Activated CD4-positive, alpha-beta T cell treated with anti-CD3 and anti-CD28 coated beads, Interleukin-2, amount 10 ng/mL, durations not matched to agents 24 days and 14 days (primary cell): ENCODE data around the gene OCEL1. TPM values are rescaled to one million over a fixed set of nuclear protein-coding genes. Genes with fewer than 3 reads are reported as not detected.

Source experiments
- DNase-seq: peaks from one replicate; pipeline ENCODE4 v3.0.0; 2022
- H3K27ac Mint-ChIP-seq: one replicate; pipeline ENCODE4 v1.8.0; 2022; ENCODE audit warnings: mild to moderate bottlenecking, mixed read lengths
- H3K27me3 Mint-ChIP-seq: one replicate; pipeline ENCODE4 v1.8.0; 2022; ENCODE audit warnings: mixed read lengths
- H3K36me3 Mint-ChIP-seq: one replicate; pipeline ENCODE4 v1.8.0; 2022; ENCODE audit warnings: low read depth, mild to moderate bottlenecking, mixed read lengths
- H3K4me1 Mint-ChIP-seq: one replicate; pipeline ENCODE4 v1.8.0; 2021; ENCODE audit warnings: mixed read lengths
- H3K4me3 Mint-ChIP-seq: one replicate; pipeline ENCODE4 v1.8.0; 2022; ENCODE audit warnings: mild to moderate bottlenecking, moderate library complexity, mixed read lengths
- H3K9me3 Mint-ChIP-seq: one replicate; pipeline ENCODE4 v1.8.0; 2021; ENCODE audit warnings: mixed read lengths
- intact Hi-C: fragments of 100-400 bp; cut with micrococcal nuclease; formaldehyde crosslinking; loops from one replicate; pipeline ENCODE4 v1.15.1; 2023
- total RNA-seq: library from RNA; stranded (reverse); gene quantifications from 2 replicates; pipeline ENCODE4 v1.2.3, GENCODE V29; 2022

Gene OCEL1
- total RNA-seq, 1 donor from 2014 or later, result 17.8 TPM

DNA sequence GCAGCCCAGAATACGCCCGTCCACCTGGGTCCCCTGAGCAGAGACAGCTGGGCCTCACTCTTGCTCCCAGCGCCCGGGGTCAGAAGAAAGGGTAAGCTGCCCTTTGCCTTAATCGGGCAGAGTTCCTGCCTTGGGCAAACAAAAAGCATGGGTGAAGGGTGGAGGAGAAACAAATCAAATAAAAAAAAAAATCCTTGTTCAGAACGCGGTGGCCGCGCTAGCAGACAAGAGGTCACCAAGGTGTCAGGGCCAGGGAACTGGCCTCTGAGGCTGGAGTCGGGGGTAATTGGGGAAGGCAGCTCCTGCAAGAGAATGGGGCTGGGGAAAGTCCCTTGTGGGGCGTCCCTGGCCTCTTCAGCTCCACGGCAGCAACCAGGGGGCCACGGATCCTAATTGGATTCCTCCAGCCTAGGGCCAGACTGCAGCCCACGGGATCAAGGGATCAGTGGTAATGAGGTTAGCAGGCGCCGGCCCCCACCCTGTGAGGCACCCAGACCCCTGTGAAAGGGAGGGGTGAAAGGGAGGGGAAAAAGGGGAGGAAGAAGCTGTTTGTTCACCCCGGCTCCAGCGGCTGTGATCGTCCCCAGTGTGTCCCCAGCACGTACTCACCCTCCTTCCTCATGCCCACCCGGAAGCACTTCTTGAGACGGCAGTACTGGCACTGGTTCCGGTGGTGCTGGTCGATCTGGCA is 14.2 kb downstream of the OCEL1 start:
- intact Hi-C loops, result no loop called here
- H3K27me3 Mint-ChIP-seq, result peaks cover 8% of the 10 kb centered on the region
- no peak for DNase-seq
- no peaks in the 10 kb centered on the region for H3K9me3 Mint-ChIP-seq
- peaks cover 2% of the 10 kb centered on the region for H3K4me1 Mint-ChIP-seq
- no peak overlapping the region for H3K4me3 Mint-ChIP-seq
- H3K27ac Mint-ChIP-seq, result no peak overlapping the region
- H3K36me3 Mint-ChIP-seq, result no peaks in the 10 kb centered on the region

DNA sequence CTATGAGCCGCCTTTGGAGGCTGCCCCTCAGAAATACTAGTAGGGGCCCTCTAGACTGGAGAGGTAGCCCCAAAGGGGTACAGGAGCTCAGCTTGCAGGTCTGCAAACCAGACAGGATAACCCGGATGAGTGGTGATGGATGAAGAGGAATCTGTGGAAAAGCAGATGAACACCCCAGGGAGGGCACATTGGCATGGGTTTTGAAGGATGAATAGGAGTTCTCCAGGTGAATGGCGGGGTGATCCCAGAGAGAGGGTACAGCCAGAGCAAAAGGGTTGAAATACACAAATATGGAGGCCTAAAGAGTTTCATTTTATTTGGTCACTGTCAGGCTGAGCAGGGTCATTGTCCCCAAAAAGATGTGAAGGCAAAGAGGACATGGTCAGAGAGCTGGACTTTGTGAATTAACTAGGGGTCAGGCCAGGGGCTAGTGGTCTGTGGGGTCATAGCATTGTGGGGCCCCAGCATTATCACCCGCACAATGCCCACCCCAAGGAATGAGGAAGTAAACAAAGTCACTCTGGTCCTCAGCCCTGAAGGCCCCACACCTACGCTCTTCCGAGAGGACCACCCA is 14.9 kb downstream of the OCEL1 start:
- Mint-ChIP-seq H3K27me3 (peaks cover 8% of the 10 kb centered on the region), H3K4me3 (no peak overlapping the region), H3K36me3 (no peaks in the 10 kb centered on the region), H3K27ac (no peak overlapping the region), H3K9me3 (no peaks in the 10 kb centered on the region), H3K4me1 (peaks cover 2% of the 10 kb centered on the region)
- DNase-seq, result no peak
- intact Hi-C loops, result no loop called here

DNA sequence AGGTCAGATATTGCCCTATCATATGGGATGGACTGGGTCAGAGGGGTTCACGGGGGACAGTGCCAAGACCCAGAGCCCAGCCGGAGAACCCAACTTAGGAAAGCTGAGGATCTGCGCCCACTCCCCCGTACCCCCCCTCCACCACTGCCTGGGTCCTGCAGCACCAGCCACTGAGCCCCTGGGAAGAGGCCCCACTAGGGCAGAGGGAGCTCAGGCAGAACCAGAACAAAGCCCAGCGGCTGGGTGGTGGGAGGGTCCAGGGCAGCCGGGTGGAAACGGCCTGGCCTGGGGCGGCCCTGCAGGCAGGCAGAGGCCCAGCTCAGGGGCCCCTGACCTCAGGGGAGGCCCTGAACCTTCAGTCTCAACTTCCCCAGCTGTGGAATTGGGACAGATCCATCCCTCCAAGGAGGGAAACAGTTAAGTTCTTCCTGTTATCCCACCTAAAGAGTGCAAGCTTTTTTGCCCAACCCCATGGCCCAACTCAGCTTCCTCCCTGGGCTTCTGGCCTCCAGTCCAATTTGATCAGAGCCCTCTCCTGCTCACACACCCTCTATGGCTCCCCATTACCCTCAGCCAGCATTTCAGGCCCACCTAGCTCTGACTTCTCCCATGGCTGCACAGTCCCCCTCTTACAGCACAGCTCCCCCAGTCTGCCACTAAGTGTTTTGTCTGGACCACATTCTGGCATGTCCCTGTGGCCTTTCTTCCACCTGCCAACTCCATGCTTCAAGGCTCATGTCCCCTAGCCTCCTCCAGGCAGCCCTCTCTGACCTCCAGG is 16.6 kb downstream of the OCEL1 start:
- H3K4me3 Mint-ChIP-seq, result no peak overlapping the region
- intact Hi-C loops, result no loop called here
- peak overlapping the region; percentile 20 for H3K27ac Mint-ChIP-seq
- peaks cover 8% of the 10 kb centered on the region for H3K4me1 Mint-ChIP-seq
- no peaks in the 10 kb centered on the region for H3K9me3 Mint-ChIP-seq
- H3K27me3 Mint-ChIP-seq, result peaks cover 14% of the 10 kb centered on the region
- H3K36me3 Mint-ChIP-seq, result no peaks in the 10 kb centered on the region
- no peak for DNase-seq

DNA sequence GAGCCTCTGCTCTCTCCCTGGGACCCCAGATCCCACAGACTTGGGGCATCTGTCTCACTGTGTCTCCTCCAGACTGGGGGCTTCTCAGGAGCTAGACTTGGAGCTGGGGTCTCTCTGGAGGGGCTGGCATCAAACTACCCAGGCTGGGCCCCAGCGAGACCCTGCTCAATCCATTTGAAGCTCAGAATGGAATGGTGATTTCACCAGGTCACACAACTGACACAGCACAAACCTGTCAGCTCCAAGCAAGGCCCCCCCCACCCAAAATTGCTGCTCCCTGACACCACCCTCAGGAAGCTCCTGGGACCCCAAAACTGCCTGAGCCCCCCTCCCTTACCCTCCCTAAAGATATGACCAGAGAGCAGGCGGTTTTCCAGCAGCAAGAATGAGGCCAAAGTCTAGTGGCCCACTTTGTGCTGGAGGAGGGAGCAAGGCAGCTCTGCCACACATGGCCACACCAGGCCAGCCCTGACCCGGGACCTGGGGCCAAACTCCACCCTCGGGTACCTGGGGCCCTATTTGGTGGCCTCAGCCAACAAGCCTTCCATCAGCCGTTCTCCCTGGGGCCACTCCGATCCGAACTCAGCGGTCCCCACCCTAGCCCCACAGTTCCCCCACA is 17.3 kb downstream of the OCEL1 start:
- H3K27me3 Mint-ChIP-seq, result peaks cover 14% of the 10 kb centered on the region
- intact Hi-C loops, result no loop called here
- H3K4me1 Mint-ChIP-seq, result peaks cover 7% of the 10 kb centered on the region
- no peak overlapping the region for H3K4me3 Mint-ChIP-seq
- no peaks in the 10 kb centered on the region for H3K9me3 Mint-ChIP-seq
- no peak overlapping the region for H3K27ac Mint-ChIP-seq
- no peak for DNase-seq
- no peaks in the 10 kb centered on the region for H3K36me3 Mint-ChIP-seq

DNA sequence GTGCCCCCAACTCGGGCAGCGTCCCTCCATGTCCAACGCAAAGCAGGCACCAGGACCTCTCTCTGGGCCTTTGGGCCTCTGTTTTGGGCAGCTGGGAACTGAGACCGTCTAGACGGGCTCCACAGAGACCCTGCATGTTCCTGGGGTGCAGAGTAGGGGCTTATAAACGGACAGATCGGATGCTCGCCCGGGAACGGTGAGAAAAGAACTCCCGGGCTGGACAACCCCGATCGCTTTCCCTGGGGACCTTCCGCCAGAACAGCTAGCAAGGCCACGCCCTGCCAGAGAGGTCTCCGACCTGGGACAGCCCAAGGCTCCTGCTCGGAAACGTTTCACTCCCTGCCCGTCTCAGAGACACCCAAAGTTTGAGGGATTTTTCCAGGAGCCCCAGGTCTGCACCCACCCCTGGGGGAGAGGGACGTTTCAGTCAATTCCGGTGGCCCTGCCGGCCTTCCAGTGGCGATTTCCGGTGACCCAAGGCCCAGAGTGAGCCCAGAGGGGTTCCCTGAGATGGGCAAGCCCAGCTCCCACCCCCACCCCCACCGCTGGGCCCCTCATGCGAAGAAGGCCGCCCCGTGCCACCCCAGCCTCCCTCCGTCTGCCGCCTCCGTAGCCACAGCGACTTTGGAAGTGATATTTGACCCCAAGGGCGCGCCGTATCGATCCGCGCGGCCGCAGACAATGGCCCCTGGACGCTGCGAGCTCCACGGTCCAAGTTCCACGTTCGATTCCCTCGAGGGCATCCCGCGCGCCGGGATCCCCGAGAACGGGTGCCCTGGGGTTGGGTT is 18.0 kb downstream of the OCEL1 start:
- Mint-ChIP-seq H3K27me3 (peaks cover 15% of the 10 kb centered on the region), H3K27ac (peak overlapping the region; percentile 8), H3K4me3 (peak overlapping the region; percentile 63), H3K4me1 (peaks cover 7% of the 10 kb centered on the region), H3K9me3 (no peaks in the 10 kb centered on the region), H3K36me3 (no peaks in the 10 kb centered on the region)
- DNase-seq, result no peak
- intact Hi-C loops, result no loop called here

DNA sequence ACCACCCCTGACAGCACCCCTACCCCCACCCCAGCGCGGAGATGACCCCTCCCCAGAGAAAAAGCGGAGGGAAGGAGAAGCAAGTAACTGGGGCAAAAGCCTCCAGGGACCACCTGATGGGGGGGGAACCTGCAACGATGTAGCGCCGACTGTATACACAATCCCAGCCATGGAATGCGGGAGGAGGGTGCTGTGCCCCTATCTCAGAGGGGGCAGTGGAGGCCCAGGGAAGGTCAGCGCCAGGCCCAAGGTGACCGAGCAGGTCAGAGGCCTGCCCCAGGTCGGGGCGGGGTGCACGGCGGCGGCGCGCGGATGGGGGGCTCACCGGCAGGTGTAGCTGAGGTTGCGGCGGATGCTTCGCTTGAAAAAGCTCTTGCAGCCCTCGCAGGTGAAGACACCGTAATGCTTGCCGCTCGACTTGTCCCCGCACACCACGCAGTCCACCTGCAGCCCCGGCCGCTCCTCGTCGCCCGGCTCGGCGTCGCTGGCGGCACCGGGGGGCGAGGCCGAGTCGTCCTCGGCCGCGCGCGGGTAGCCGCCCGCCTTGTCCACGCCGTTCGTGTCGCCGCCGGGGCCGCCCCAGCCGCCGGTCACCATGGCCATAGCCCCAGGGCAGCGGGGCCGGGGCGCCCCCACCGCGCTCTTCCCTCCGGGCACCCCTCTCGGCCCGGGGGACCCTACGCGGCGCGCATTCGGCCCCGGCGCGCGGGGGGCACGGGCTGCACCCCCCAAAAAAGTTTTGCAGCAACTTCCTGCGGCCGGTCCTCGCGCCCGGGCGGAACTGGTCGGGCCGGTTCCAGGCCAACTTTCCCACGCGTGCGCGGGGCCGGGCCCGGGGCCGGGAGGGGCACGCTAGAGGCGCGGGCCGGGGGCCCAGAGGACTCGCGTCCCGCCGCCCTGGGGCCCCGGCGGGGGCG is 18.9 kb downstream of the OCEL1 start:
- H3K4me1 Mint-ChIP-seq, result peaks cover 7% of the 10 kb centered on the region
- H3K27me3 Mint-ChIP-seq, result peaks cover 16% of the 10 kb centered on the region
- H3K4me3 Mint-ChIP-seq, result peak overlapping the region; percentile 63
- intact Hi-C loops, result no loop called here
- no peaks in the 10 kb centered on the region for H3K36me3 Mint-ChIP-seq
- H3K9me3 Mint-ChIP-seq, result no peaks in the 10 kb centered on the region
- no peak for DNase-seq
- peak overlapping the region; percentile 8 for H3K27ac Mint-ChIP-seq

DNA sequence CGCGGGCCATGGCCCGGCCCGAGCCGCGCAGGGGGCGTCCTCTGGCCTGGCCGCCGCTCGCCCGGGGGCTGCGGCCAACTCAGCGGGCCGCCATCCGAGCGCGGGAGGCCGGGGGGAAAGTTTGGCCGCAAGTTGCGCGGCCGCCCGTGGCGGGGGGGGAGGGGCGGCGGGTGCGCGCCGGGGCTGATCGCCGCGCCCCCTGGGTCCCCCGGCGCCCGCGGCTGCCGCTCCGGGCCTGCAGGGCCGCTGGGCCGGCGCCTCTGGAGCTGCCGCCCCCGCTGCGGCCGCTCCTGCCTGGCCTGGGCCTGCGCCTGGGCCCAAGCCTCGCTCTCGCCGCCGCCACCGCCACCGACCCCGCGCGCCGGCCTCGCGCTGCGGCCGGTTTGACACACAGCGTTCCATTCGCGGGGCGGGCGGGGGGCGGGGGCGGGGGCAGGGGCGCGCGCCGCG is 19.5 kb downstream of the OCEL1 start, which contains the start of gene NR2F6:
TSS of gene NR2F6 (minus strand) at position 385 of the 450 bp plus-strand sequence. CDS start 699 bp downstream, outside the sequence.
- Mint-ChIP-seq H3K27me3 (peaks cover 16% of the 10 kb centered on the region), H3K9me3 (no peaks in the 10 kb centered on the region), H3K27ac (peak within 1 kb of the TSS; percentile 89), H3K4me1 (peaks cover 7% of the 10 kb centered on the region), H3K4me3 (peak within 1 kb of the TSS; percentile 90), H3K36me3 (no peaks in the 10 kb centered on the region)
- DNase-seq, result no peak
- intact Hi-C loops, result no loop called here

DNA sequence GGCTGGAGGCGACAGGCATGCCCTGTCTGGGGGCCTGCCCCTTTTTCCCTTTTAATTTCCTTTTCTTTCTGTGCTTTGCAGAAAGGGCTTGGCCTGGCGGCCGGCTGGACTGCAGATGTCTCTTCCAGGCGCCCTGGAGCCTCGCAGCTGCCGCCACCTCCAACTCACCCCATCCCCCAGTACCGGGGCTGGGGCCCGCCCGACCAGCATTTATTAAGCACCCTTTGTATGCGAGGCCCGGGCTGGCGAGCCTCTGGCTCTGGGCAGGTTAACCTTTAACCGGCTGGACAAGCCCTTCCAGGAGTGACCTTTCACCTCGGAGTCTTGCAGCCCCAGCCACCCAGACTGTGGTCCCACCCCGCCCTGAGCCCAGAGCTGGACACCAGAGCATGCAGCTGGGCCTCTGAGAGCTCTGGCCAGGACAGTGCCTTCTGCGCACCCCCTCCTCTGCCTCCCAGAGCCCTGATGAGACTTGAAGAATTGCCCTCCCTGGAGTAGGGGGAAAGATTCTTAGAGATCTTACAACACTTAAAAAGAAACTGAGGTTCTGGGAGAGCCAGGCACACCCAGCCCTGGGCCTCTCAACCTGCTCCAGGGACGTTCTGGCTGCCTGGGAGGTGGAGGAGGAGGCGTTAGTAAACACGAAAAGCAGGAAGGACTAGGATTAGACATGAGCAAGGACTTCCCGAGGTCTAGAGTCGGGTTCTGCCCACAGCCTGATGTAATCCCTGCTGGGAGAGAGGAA is 20.8 kb downstream of the OCEL1 start:
- no peaks in the 10 kb centered on the region for H3K9me3 Mint-ChIP-seq
- peaks cover 16% of the 10 kb centered on the region for H3K27me3 Mint-ChIP-seq
- no peak for DNase-seq
- intact Hi-C loops, result no loop called here
- no peak overlapping the region for H3K27ac Mint-ChIP-seq
- H3K4me3 Mint-ChIP-seq, result peak overlapping the region; percentile 90
- H3K4me1 Mint-ChIP-seq, result peaks cover 7% of the 10 kb centered on the region
- no peaks in the 10 kb centered on the region for H3K36me3 Mint-ChIP-seq

DNA sequence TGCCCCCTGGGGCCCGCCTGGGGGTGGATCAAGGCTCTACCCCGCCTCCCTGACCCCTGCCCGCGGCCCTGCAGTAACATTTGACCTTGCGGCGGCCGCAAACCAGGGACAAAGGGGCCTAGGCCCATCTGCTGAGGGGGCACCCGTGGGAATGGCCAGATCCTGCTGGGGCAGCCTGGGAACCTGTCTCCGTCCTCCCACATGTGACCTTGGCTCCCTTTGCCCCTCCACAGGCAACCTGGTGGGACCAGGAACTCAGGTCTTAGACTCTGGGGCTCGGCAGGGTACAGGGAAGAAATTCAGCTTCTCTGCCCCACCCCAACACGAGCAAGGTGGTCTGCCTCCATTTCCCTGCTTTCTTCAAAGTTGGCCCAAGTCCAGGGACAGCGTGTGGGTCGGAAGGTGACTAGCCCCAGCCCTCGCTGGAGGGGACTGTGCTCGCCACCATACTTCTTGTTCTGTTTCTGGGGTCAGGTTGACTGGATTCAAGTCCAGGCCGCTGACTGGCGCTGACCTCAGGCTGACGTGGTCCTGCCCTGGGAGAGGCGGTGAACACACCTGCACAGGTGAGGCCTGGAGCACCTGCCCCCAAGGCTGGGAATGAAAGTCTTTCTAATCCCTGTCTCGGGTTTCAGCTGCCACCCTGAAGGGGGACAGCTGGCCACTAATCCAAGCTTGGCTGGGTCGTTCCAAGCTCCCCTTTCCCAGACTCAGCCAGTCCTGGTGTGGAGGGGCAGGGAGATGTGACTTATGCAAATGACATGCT is 22.2 kb downstream of the OCEL1 start:
- Mint-ChIP-seq H3K27ac (no peak overlapping the region), H3K27me3 (peaks cover 16% of the 10 kb centered on the region), H3K9me3 (no peaks in the 10 kb centered on the region), H3K4me3 (no peak overlapping the region), H3K4me1 (peaks cover 7% of the 10 kb centered on the region), H3K36me3 (no peaks in the 10 kb centered on the region)
- DNase-seq, result no peak
- intact Hi-C loops, result no loop called here

DNA sequence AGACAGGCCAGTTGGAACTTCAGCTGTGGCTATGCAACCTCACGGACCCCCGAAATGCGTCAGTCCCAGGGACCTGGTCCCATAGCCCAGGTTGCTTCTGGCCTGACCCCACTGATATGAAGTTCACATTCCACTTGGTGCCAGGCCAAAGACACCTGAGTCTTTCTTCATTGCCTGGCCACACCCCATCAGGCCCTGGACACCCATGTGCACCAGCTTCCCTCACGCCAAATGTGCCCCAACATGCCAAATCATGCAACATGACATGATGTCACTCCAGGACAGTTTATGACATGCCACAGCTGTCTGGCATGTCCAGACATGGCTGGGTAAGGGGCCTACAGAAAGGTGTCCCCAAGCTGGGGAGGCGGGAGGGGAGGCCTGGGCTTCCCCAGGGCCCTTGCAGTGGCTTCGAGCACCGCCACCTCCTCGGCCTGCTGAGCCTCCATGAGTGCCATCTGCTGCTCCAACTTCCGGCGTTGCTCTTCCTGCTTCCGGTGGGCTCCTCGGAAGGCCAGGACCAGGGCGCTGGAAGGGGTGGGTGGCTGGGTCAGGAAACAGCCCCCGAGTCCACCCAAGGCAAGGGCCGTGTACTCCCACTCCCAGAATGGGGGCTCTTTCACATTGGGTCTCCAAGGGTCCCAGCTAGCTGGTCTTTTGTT is 24.0 kb downstream of the OCEL1 start:
- intact Hi-C loops, result no loop called here
- H3K4me1 Mint-ChIP-seq, result peaks cover 7% of the 10 kb centered on the region
- DNase-seq, result no peak
- peaks cover 8% of the 10 kb centered on the region for H3K27me3 Mint-ChIP-seq
- H3K27ac Mint-ChIP-seq, result no peak overlapping the region
- H3K9me3 Mint-ChIP-seq, result no peaks in the 10 kb centered on the region
- H3K4me3 Mint-ChIP-seq, result no peak overlapping the region
- no peaks in the 10 kb centered on the region for H3K36me3 Mint-ChIP-seq

DNA sequence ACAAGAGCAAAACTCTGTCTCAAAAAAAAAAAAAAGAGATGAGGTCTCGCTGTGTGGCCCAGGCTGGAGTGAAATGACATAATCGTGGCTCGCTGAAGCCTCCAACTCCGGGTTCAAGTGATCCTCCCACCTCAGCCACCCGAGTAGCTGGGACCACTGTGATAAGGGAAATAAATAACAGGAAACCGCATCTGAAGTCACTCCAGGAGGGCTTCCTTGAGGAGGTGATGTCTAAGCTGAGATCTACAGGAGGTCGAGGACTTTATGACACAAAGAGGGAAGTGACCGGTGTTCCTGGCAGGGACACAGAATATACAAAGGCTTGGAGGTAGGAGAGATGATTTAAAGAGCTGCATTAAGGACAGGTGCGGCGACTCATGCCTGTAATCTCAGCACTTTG is 28.6 kb downstream of the OCEL1 start:
- intact Hi-C loops, result no loop called here
- Mint-ChIP-seq H3K36me3 (no peaks in the 10 kb centered on the region), H3K27me3 (no peaks in the 10 kb centered on the region), H3K4me3 (no peak overlapping the region), H3K4me1 (no peaks in the 10 kb centered on the region), H3K9me3 (no peaks in the 10 kb centered on the region), H3K27ac (no peak overlapping the region)
- no peak for DNase-seq
